Measurements from ENCODE around the gene CREB3L2.

CREB3L2 gene

GRCh38 chr7:137890449-137890921 lies 111.4 kb downstream of the CREB3L2 start:
- no peak for DNase-seq

- no peak for DNase-seq
Observed at GRCh38 chr7:137888241-137888640, 113.6 kb downstream of the CREB3L2 start.

- no peak for DNase-seq
Observed at GRCh38 chr7:137886746-137887145, 115.1 kb downstream of the CREB3L2 start.

- no peak for DNase-seq
Observed at GRCh38 chr7:137886281-137886680, 115.6 kb downstream of the CREB3L2 start.

- no peak for DNase-seq
Observed at GRCh38 chr7:137885678-137886077, 116.2 kb downstream of the CREB3L2 start.

- DNase-seq, result no peak
Observed at GRCh38 chr7:137882806-137883205, 119.1 kb downstream of the CREB3L2 start.

GRCh38 chr7:137882261-137882668 lies 119.6 kb downstream of the CREB3L2 start:
- no peak for DNase-seq

- no peak for DNase-seq
Observed at GRCh38 chr7:137881607-137882260, 120.2 kb downstream of the CREB3L2 start.

- no peak for DNase-seq
Observed at GRCh38 chr7:137880432-137880831, 121.5 kb downstream of the CREB3L2 start.

- DNase-seq, result no peak
Observed at GRCh38 chr7:137879357-137880158, 122.3 kb downstream of the CREB3L2 start.

GRCh38 chr7:137878333-137878961 lies 123.4 kb downstream of the CREB3L2 start:
- DNase-seq, result no peak

GRCh38 chr7:137877027-137877675 lies 124.7 kb downstream of the CREB3L2 start:
- DNase-seq, result no peak

- DNase-seq, result no peak
Observed at GRCh38 chr7:137875746-137876145, 126.1 kb downstream of the CREB3L2 start.

- DNase-seq, result no peak
Observed at GRCh38 chr7:137873979-137874777, 127.7 kb downstream of the CREB3L2 start.

- DNase-seq, result no peak
Observed at GRCh38 chr7:137873524-137873923, 128.4 kb downstream of the CREB3L2 start.

- DNase-seq, result no peak
Observed at GRCh38 chr7:137871170-137871915, 130.5 kb downstream of the CREB3L2 start.

GRCh38 chr7:137870684-137871083 lies 131.2 kb downstream of the CREB3L2 start:
- DNase-seq, result no peak

GRCh38 chr7:137870078-137870477 lies 131.8 kb downstream of the CREB3L2 start:
- DNase-seq, result no peak

- no peak for DNase-seq
Observed at GRCh38 chr7:137869260-137869659, 132.6 kb downstream of the CREB3L2 start.

- no peak for DNase-seq
Observed at GRCh38 chr7:137867289-137867688, 134.6 kb downstream of the CREB3L2 start.

GRCh38 chr7:137865764-137866163 lies 136.1 kb downstream of the CREB3L2 start:
- no peak for DNase-seq

- no peak for DNase-seq
Observed at GRCh38 chr7:137862964-137863363, 138.9 kb downstream of the CREB3L2 start.
